Stimulated activated CD4-positive, alpha-beta T cell treated with anti-CD3 and anti-CD28 coated beads, Interleukin-12 subunit alpha, Interleukin-12 subunit beta, amount 100 ng/mL, for 24 hours (primary cell): ENCODE measurements around the gene DLG5.

Source experiments
- DNase-seq, 2 experiments: peaks; one replicate each; pipeline ENCODE4 v3.0.0-alpha.2; 2020; ENCODE audit warnings: low read depth in 2 of 2

DLG5 gene

GRCh38 chr10:77843264-77843663, 83.3 kb downstream of the DLG5 start:
- no peak for DNase-seq

GRCh38 chr10:77842652-77843212, 83.8 kb downstream of the DLG5 start:
- no peak for DNase-seq

- no peak for DNase-seq
Measured at GRCh38 chr10:77841711-77842375, 84.7 kb downstream of the DLG5 start.

- DNase-seq: no peak
Measured at GRCh38 chr10:77840636-77841035, 85.9 kb downstream of the DLG5 start.

GRCh38 chr10:77837925-77838595, 88.5 kb downstream of the DLG5 start:
- DNase-seq: no peak

GRCh38 chr10:77837248-77837924, 89.2 kb downstream of the DLG5 start:
- peak; percentile 20 to 46 for DNase-seq

- peak; percentile 28 to 46 for DNase-seq
Measured at GRCh38 chr10:77836299-77836820, 90.2 kb downstream of the DLG5 start.

- no peak for DNase-seq
Measured at GRCh38 chr10:77835669-77836086, 90.9 kb downstream of the DLG5 start.

- no peak for DNase-seq
Measured at GRCh38 chr10:77834943-77835668, 91.4 kb downstream of the DLG5 start.

- no peak for DNase-seq
Measured at GRCh38 chr10:77834540-77834939, 92.0 kb downstream of the DLG5 start.

GRCh38 chr10:77833792-77834191, 92.8 kb downstream of the DLG5 start:
- no peak for DNase-seq

- DNase-seq: no peak
Measured at GRCh38 chr10:77833225-77833624, 93.3 kb downstream of the DLG5 start.

- no peak for DNase-seq
Measured at GRCh38 chr10:77832238-77832637, 94.3 kb downstream of the DLG5 start.

- no peak for DNase-seq
Measured at GRCh38 chr10:77829356-77829755, 97.2 kb downstream of the DLG5 start.

- DNase-seq: no peak
Measured at GRCh38 chr10:77828377-77828776, 98.2 kb downstream of the DLG5 start.

- DNase-seq: no peak
Measured at GRCh38 chr10:77827366-77827765, 99.2 kb downstream of the DLG5 start.

- no peak for DNase-seq
Measured at GRCh38 chr10:77825965-77826364, 100.6 kb downstream of the DLG5 start.

- no peak for DNase-seq
Measured at GRCh38 chr10:77824908-77825307, 101.6 kb downstream of the DLG5 start.

GRCh38 chr10:77823811-77824542, 102.6 kb downstream of the DLG5 start:
- DNase-seq: no peak

- no peak for DNase-seq
Measured at GRCh38 chr10:77821551-77821950, 105.0 kb downstream of the DLG5 start.

GRCh38 chr10:77821036-77821435, 105.5 kb downstream of the DLG5 start:
- no peak for DNase-seq
